ENCODE data around the gene FKBP9. TPM values are rescaled to one million over a fixed set of nuclear protein-coding genes. Genes with fewer than 3 reads are reported as not detected.
A peak's percentile ranks its signal among the peaks of the same experiment; 100 is the strongest.
"Not testable (repeated sequence)": the region's sequence is repeated elsewhere in the genome, so short reads cannot be mapped to it uniquely, and the experiment has no call there.

FKBP9 gene
- total RNA-seq, 1 donor from 2014 or later, result 302 TPM

- intact Hi-C loops (cut with DNase I), result loop anchor here (1.0 to 5.0 kb wide), 6 partner anchors 14 to 446 kb away; partner anchors contain the start of genes AVL9, FKBP9, KBTBD2 and NT5C3A
- peak in 1 of 3 experiments; percentile 38 for TF ChIP-seq CTCF (IDR thresholded peaks at IDR 0.05)
These were observed 13.8 kb upstream of the FKBP9 start for GRCh38 chr7:32943252-32944030.

GRCh38 chr7:32947420-32947983 is 9.7 kb upstream of the FKBP9 start:
- Histone ChIP-seq H3K36me3 (no peaks in the 10 kb centered on the region), H3K27ac (no peak overlapping the region), H3K4me1 (peaks cover 0 to 3% of the 10 kb centered on the region in 2 donors), H3K27me3 (no peaks in the 10 kb centered on the region), H3K9me3 (no peaks in the 10 kb centered on the region), H3K4me3 (no peak overlapping the region)
- intact Hi-C loops (cut with DNase I), result no loop called here
- no peak for TF ChIP-seq CTCF (IDR thresholded peaks at IDR 0.05)
- DNase-seq (ENCODE audit: low spot score in 2 of 2), result no peak

More at GRCh38 chr7:32943252-32944030, 13.8 kb upstream of the FKBP9 start:
- Histone ChIP-seq H3K9me3 (no peaks in the 10 kb centered on the region), H3K27ac (peak overlapping the region in 1 of 2 donors; percentile 98), H3K4me3 (peak overlapping the region; percentile 92 to 100), H3K4me1 (peaks cover 3 to 9% of the 10 kb centered on the region in 2 donors), H3K36me3 (no peaks in the 10 kb centered on the region), H3K27me3 (no peaks in the 10 kb centered on the region)
- no peak for DNase-seq (ENCODE audit: low spot score in 2 of 2)

GRCh38 chr7:32948202-32948601 is 9.0 kb upstream of the FKBP9 start:
- H3K9me3 ChIP-seq, result no peaks in the 10 kb centered on the region
- no peak overlapping the region for H3K4me3 ChIP-seq
- intact Hi-C loops (cut with DNase I), result no loop called here
- no peak for DNase-seq (ENCODE audit: low spot score in 2 of 2)
- no peak overlapping the region for H3K27ac ChIP-seq
- H3K36me3 ChIP-seq, result no peaks in the 10 kb centered on the region
- TF ChIP-seq CTCF (IDR thresholded peaks at IDR 0.05), result no peak
- H3K4me1 ChIP-seq, result no peaks in the 10 kb centered on the region
- H3K27me3 ChIP-seq, result no peaks in the 10 kb centered on the region

- intact Hi-C loops (cut with DNase I), result no loop called here
- Histone ChIP-seq H3K36me3 (no peaks in the 10 kb centered on the region), H3K9me3 (no peaks in the 10 kb centered on the region), H3K4me3 (no peak overlapping the region), H3K27me3 (no peaks in the 10 kb centered on the region), H3K4me1 (no peaks in the 10 kb centered on the region), H3K27ac (no peak overlapping the region)
- DNase-seq (ENCODE audit: low spot score in 2 of 2), result no peak
- TF ChIP-seq CTCF (IDR thresholded peaks at IDR 0.05), result no peak
These were observed 4.4 kb upstream of the FKBP9 start for GRCh38 chr7:32952876-32953275.

- Histone ChIP-seq H3K9me3 (no peaks in the 10 kb centered on the region), H3K27ac (peak overlapping the region; percentile 79 to 84), H3K4me1 (peaks cover 0 to 6% of the 10 kb centered on the region in 2 donors), H3K4me3 (peak overlapping the region; percentile 72 to 97), H3K36me3 (no peaks in the 10 kb centered on the region), H3K27me3 (no peaks in the 10 kb centered on the region)
- intact Hi-C loops (cut with DNase I), result no loop called here
- peak in 1 of 2 donors; percentile 72 for DNase-seq (ENCODE audit: low spot score in 2 of 2)
- no peak for TF ChIP-seq CTCF (IDR thresholded peaks at IDR 0.05)
These were observed 1.1 kb downstream of the FKBP9 start for GRCh38 chr7:32958046-32959025.

- DNase-seq (ENCODE audit: low spot score in 2 of 2); intact Hi-C loops (cut with DNase I); H3K36me3 ChIP-seq; H3K27me3 ChIP-seq; H3K4me1 ChIP-seq; H3K4me3 ChIP-seq; H3K27ac ChIP-seq; H3K9me3 ChIP-seq: not testable (repeated sequence)
These were observed 6.7 kb downstream of the FKBP9 start for GRCh38 chr7:32963880-32964301.

Data from ascending aorta (tissue), 2 donors.